Ramos (cell line): ENCODE measurements around the gene WDCP.
"Not testable (repeated sequence)": the region's sequence is repeated elsewhere in the genome, so short reads cannot be mapped to it uniquely, and the experiment has no call there.

Experiments used
- in situ Hi-C: fragments of 300-500 bp; cut with MboI; formaldehyde crosslinking; loops from one replicate; pipeline ENCODE4 v1.14.3; 2022; ENCODE audit warnings: low sequenced_read_pairs; ENCODE audit not compliant: unreplicated experiment

Gene WDCP

GRCh38 chr2:24065341-24065740 is 18.1 kb upstream of the WDCP start:
- in situ Hi-C loops = loop anchor here (10.0 kb wide), 1 partner anchor 241 kb away; no protein-coding TSS in a partner anchor

DNA sequence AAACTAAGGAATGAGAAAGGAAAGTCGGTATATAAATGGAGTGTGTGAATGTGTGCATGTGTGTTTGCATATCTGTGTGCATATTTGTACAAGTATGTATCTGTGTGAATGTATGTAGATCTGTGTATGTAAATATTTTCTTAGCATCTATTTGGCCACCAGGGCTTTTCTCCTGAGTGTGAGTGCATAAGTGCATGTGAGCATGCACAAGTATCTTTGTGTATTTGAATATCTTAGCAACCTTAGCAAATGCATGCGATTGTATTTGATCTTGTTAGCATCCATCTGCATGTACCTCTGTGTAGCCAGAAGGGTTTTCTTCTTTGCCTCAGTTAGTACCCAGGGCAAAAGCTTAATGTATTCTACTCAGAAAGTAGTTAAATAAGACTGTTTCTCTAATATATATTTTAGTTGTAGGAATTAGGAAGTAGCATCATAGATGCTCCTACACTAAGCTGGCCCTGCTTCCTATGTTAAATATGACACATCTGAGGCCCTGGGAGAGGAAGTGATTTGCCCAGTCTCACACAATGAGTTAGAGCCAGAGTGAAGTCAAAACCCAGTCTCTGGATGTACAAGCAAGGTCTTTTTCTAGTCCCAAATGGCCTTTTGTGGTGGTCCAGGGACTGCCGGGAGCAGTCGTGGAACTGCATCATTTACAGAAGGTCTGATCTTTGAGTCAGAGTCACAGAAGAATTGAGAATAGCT is 11.5 kb upstream of the WDCP start:
- in situ Hi-C loops = no loop called here

GRCh38 chr2:24055750-24056149 is 8.6 kb upstream of the WDCP start:
- in situ Hi-C loops = no loop called here

DNA sequence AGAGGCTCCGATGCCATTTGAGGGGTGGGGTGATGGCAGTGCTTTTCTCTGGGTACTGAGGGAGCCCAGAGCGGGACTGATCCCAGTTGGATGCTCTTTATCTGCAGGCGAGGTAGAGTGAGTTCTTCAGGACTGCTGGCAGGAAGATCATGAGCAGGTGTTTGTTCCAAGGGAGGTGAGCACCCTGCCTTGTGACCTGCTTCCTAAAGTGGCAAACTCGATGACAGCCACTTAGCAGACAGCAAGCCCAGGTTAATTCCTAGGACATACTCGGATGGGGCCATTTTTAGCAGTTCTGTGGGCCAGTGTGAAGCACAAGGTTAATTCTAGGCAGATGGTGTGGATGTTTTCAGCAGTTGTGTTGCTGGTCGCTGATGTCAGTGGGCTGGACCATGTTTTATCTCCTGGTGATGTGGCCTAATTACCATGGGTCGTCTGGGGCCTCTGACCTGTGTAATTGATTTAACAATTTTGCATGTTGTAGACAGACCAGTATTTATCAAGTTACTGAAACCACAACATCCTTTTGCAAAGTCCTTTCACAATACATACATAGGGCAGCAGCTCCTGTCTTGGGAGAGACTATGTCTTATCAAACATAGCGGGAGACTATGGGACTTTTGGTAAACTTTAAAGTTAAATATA is 7.3 kb upstream of the WDCP start:
- in situ Hi-C loops = no loop called here

- in situ Hi-C loops = no loop called here
These were observed 5.8 kb upstream of the WDCP start for GRCh38 chr2:24052951-24053350.

DNA sequence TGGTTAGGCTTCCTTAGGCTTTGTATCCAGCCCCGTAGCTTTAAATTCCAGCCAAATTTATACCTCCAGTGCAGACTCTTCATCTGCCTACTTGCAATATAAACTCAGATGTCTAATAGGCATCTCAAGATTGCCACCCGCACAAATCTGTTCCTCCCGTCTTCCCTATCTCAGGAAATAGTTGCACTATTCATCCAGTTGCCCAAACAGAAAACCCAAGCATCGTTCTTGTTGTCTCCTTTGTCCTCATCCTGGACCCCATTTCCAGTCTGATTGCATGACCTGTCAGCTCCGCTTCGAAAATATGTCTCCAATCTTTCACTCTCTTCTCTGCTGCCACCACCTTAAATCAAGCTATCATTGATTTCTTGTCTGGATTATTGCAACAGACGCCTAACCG is 4.6 kb upstream of the WDCP start:
- in situ Hi-C loops = no loop called here

GRCh38 chr2:24050041-24050979 is 3.1 kb upstream of the WDCP start:
- in situ Hi-C loops = no loop called here

GRCh38 chr2:24049485-24050021 is 2.4 kb upstream of the WDCP start, which contains the start of gene FKBP1B:
Gene FKBP1B, plus strand, starts transcription at chr2:24049741. Its CDS starts 109 bp downstream, at chr2:24049850.
- in situ Hi-C loops = no loop called here

DNA sequence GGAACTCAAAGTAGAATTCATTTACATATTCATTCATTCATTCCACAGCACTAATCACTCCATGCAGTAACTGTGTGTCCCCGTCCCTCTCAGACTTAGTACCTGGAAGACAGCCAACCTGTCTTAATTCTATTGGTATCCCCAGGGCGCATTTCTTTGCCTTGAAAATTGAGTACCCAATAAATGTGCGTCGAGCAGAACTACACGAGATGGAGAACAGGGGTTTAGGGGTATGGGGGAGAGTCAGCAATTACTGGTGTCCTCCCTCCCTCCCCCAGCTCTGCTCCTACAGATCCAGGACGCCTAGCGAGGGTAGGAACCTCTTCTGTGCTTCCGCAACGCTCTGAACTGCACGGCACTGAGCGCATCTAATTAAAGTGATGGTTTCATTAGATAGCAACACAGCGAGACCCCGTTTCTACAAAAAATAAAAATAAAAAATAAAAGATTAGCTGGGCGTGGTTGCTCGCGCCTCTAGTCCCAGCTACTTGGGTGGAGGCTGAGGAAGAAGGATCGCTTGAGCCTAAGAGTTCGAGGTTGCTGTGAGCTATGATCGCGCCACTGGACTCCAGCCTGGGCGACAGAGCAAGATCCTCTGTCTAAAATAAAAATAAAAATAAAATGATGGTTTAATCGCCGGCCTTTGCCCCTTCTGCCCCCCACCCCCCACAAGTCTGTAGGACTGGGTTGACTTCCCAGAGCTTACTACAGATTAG is 1.7 kb upstream of the WDCP start:
- in situ Hi-C loops = no loop called here

GRCh38 chr2:24047703-24048033 is 477 bp upstream of the WDCP start:
- in situ Hi-C loops = no loop called here

DNA sequence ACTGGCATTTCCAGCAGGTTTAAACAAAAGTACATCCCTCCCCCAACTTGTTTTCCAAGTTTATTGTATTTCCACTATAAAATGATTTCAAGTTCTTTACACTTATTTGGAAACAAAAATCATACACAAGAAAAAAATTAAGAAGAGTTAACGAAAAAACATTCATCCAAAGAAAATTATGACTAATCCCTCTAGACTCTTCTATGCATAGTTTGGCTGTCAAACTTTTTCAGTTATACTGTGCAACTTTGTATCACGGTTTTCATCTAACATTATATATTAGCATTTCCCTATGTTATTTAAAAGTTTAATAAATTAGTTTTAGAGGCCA is 627 bp downstream of the WDCP start:
- in situ Hi-C loops = no loop called here

DNA sequence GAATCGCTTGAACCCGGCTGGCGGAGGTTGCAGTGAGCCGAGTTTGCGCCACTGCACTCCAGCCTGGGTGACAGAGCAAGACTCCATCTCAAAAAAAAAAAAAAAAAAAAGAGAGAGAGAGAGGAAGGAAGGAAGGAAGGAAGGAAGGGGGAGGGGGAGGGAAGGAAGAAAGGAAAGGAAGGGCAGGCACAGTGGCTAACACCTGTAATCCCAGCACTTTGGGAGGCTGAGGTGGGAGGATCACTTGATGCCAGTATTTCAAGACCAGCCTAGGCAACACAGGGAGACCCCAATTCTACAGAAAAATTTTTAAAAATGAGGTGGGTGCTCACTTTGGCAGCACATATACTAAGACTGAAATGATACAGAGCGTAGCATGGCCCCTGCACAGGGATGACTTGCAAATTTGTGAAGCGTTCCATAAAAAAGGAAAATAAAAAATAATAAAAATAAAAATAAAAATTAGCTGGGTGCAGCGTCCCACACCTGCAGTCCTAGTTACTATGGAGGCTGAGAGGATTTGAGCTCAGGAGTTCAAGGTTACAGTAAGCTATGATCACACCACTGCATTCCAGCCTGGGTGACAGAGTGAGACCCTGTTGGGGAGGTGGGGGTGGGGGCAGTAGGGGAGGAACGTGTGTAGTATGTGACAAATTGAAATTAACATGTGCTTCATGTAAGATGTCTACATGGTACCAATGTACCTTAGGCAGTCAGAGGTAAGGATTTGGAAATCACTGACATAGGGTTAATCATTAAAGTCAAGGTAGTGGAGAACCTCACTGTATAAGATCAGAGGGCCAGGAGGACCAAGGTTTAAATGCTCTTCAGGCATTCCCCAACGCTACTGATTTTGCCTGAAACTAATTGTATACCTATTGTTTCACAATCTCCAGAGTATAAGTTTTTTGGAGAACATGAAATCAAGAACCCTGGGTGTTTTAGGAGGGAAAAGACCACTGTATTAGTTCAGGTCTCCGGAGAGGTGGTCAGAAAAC is 1.4 kb downstream of the WDCP start:
- in situ Hi-C loops = no loop called here

GRCh38 chr2:24043133-24043532 is 4.1 kb downstream of the WDCP start:
- in situ Hi-C loops = not testable (repeated sequence)

DNA sequence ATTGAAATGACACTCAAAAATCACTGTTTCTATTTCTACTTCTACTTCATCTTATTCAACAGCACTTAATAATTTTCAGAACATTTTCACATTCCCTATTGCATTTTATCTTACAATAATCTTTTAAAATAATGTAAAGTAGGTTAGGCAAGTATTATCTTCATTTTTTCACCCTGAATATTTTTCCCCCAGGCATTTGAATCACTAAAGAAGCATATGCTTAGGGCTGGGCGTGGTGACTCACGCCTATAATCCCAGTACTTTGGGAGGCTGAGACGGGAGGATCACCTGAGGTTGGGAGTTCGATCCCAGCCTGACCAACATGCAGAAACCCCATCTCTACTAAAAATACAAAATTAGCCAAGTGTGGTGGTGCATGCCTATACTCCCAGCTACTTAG is 6.7 kb downstream of the WDCP start:
- in situ Hi-C loops = no loop called here

DNA sequence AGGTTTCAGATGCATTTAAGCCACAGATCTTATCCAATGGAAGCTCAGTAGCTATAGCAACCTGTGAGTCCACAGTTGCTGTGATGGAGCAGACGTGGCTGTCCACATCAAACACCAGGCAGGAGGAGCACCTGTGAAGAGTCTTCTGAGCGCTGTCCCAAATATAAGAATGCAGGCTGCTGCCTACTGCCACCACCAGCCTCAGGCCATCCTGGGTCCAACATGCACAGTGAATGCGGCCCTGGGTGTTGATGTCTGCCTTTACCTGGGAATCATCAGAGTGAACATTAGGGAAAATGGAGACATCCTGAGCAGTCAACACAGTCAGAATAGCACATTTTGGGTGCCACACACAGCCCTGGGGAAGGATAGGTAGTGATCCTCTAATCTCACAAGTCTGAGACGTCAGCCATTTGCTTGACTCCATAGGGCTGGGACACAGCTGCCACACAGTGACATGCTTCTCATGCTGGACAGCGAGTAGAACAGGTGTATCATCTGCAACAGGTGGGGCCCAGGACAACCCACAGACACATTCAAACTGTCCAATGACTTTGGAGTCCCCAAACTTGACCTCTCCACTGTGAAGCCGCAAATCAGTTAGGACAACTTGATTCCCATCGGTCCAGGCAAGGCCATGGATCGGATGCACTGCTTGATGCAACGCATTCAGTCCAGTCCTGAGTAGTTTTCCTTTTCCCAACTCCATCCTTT is 8.2 kb downstream of the WDCP start:
- in situ Hi-C loops = no loop called here

DNA sequence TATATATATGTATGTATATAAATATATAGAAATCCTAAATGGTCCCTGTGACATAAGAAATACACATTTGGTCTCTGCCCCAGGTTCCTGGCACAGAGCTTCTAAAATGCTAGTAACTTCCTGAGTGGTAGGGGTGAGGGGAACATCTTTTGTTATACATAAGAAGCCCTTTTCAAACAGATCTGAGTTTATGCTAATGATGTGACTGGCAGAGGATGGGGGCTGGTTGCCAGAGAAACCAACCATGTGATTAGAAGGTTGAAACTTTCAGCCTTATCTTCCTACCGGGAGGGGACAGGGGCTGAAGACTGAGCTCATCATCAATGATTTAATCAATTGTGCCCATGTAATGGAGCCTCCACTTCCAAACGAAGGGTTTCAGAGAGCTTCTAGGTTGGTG is 21.0 kb downstream of the WDCP start:
- in situ Hi-C loops = no loop called here

DNA sequence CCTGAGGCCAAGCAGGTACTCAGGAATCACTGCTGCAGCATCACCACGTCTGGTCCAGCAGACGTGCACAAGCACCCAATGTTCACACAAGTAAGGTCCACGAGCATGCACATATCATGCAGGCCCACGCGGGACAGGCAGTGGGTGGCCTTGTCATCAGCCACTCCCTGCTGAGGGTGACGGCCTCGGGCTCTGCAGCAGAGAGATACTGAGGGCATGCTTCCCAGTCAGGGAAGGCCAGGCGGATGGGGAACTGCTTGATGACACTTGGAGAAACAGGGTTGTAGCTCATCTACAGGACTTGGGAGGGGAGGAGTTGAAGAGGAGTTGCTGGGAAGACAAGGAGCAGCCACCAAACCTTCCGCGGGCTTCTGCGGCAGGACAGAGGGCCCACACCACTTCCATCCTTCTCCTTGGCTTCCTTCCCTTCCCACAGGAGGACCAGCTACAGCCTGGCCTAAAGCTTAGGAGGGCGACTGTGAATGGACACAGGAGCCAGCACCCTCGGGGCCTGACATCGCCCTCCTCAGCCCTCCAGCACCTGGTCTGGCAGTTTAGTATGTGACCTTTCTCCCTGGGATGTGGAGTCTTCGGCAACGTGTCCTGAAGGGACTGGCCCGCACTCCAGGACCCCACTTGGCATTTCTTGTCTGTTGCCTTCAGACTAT is 22.1 kb downstream of the WDCP start:
- in situ Hi-C loops = no loop called here

- in situ Hi-C loops = no loop called here
These were observed 23.2 kb downstream of the WDCP start for GRCh38 chr2:24024018-24024417.
